ENCODE results near the gene FYCO1.

Gene FYCO1

GRCh38 chr3:45984331-45985312 lies 11.0 kb downstream of the FYCO1 start:
- no peak for DNase-seq (ENCODE audit: low read depth)

- no peak for DNase-seq (ENCODE audit: low read depth)
Observed at GRCh38 chr3:45983770-45984169, 11.9 kb downstream of the FYCO1 start.

- DNase-seq (ENCODE audit: low read depth): no peak
Observed at GRCh38 chr3:45981346-45982074, 14.1 kb downstream of the FYCO1 start.

GRCh38 chr3:45980819-45981218 lies 14.8 kb downstream of the FYCO1 start:
- DNase-seq (ENCODE audit: low read depth): no peak

GRCh38 chr3:45980229-45980813 lies 15.3 kb downstream of the FYCO1 start:
- DNase-seq (ENCODE audit: low read depth): no peak

- no peak for DNase-seq (ENCODE audit: low read depth)
Observed at GRCh38 chr3:45979378-45979777, 16.2 kb downstream of the FYCO1 start.

GRCh38 chr3:45978006-45978761 lies 17.4 kb downstream of the FYCO1 start:
- no peak for DNase-seq (ENCODE audit: low read depth)

GRCh38 chr3:45976191-45977091 lies 19.2 kb downstream of the FYCO1 start:
- DNase-seq (ENCODE audit: low read depth): no peak

GRCh38 chr3:45975686-45976085 lies 19.9 kb downstream of the FYCO1 start:
- DNase-seq (ENCODE audit: low read depth): no peak

GRCh38 chr3:45974686-45975085 lies 20.9 kb downstream of the FYCO1 start:
- DNase-seq (ENCODE audit: low read depth): no peak

GRCh38 chr3:45972534-45973402 lies 22.9 kb downstream of the FYCO1 start:
- DNase-seq (ENCODE audit: low read depth): no peak

GRCh38 chr3:45969953-45970352 lies 25.7 kb downstream of the FYCO1 start:
- no peak for DNase-seq (ENCODE audit: low read depth)

GRCh38 chr3:45969116-45969515 lies 26.5 kb downstream of the FYCO1 start:
- DNase-seq (ENCODE audit: low read depth): no peak

- DNase-seq (ENCODE audit: low read depth): no peak
Observed at GRCh38 chr3:45968706-45969105, 26.9 kb downstream of the FYCO1 start.

- DNase-seq (ENCODE audit: low read depth): no peak
Observed at GRCh38 chr3:45968149-45968548, 27.5 kb downstream of the FYCO1 start.

GRCh38 chr3:45967724-45968123 lies 27.9 kb downstream of the FYCO1 start:
- no peak for DNase-seq (ENCODE audit: low read depth)

- no peak for DNase-seq (ENCODE audit: low read depth)
Observed at GRCh38 chr3:45966950-45967640, 28.5 kb downstream of the FYCO1 start.

- no peak for DNase-seq (ENCODE audit: low read depth)
Observed at GRCh38 chr3:45966371-45966791, 29.2 kb downstream of the FYCO1 start.

GRCh38 chr3:45965653-45966052 lies 30.0 kb downstream of the FYCO1 start:
- no peak for DNase-seq (ENCODE audit: low read depth)
